Thymus (tissue), 11 donors: Measurements from ENCODE around the gene PPA1. TPM values are rescaled to one million over a fixed set of nuclear protein-coding genes. Genes with fewer than 3 reads are reported as not detected.
"Not testable (repeated sequence)": the region's sequence is repeated elsewhere in the genome, so short reads cannot be mapped to it uniquely, and the experiment has no call there.

Source experiments
- DNase-seq, 9 donors: peaks; one replicate each; pipeline ENCODE4 v3.0.0-alpha.2; 2013; ENCODE audit warnings: low spot score in 9 of 9, low read depth in 6 of 9, missing footprints in 1 of 9
- H3K27ac ChIP-seq, 2 donors: one replicate each; pipeline ENCODE4 v1.5.1; 2013; ENCODE audit warnings: control low read depth in 1 of 2, low read depth in 1 of 2, low read length in 1 of 2, mild to moderate bottlenecking in 1 of 2, moderate library complexity in 1 of 2
- H3K27me3 ChIP-seq, 2 donors: one replicate each; pipeline ENCODE4 v1.5.1; 2013; ENCODE audit warnings: low read length in 1 of 2; ENCODE audit not compliant: control insufficient read depth in 2 of 2, insufficient read depth in 1 of 2
- H3K36me3 ChIP-seq, 2 donors: one replicate each; pipeline ENCODE4 v1.5.1; 2013; ENCODE audit warnings: low read length in 1 of 2, mild to moderate bottlenecking in 1 of 2, moderate library complexity in 1 of 2; ENCODE audit not compliant: control insufficient read depth in 2 of 2, insufficient read depth in 2 of 2
- H3K4me1 ChIP-seq, 2 donors: one replicate each; pipeline ENCODE4 v1.5.1; 2013; ENCODE audit warnings: low read length in 2 of 2; ENCODE audit not compliant: control insufficient read depth in 2 of 2, insufficient read depth in 2 of 2
- H3K4me3 ChIP-seq, 2 donors: one replicate each; pipeline ENCODE4 v1.5.1; 2013; ENCODE audit warnings: low read length in 2 of 2, control low read depth in 1 of 2, mild to moderate bottlenecking in 1 of 2
- H3K9me3 ChIP-seq, 2 donors: one replicate each; pipeline ENCODE4 v1.5.1; 2013; ENCODE audit warnings: low read length in 1 of 2, mild to moderate bottlenecking in 1 of 2; ENCODE audit not compliant: control insufficient read depth in 2 of 2, insufficient read depth in 1 of 2
- WGBS: extraction: QIAGEN DNeasy Blood & Tissue Kit; methylation state at CpG from one replicate; pipeline ENCODE4 v1.1.7; 2013; 5-methylcytosine and 5-hydroxymethylcytosine counted together
- polyA plus RNA-seq: library from polyadenylated mRNA; stranded (reverse); fragments of 200-250 nt; gene quantifications from one replicate; pipeline ENCODE4 v1.2.3, GENCODE V29; 2013
- total RNA-seq: library from RNA; stranded (reverse); fragments of 120-200 nt; gene quantifications from one replicate; pipeline ENCODE4 v1.2.4, GENCODE V29; 2013
- donor health status: healthy.

Gene PPA1
- total and polyA plus RNA-seq, 2 donors: 150 to 199 TPM

GRCh38 chr10:70228491-70228890 lies 4.7 kb downstream of the PPA1 start:
- Histone ChIP-seq H3K27me3 (no peaks in the 10 kb centered on the region), H3K4me3 (no peak overlapping the region), H3K9me3 (no peaks in the 10 kb centered on the region), H3K4me1 (peaks cover 6 to 8% of the 10 kb centered on the region in 2 donors), H3K27ac (no peak overlapping the region), H3K36me3 (peaks cover 0 to 10% of the 10 kb centered on the region in 2 donors)
- WGBS: 97% methylated on average over 1 of the region's 1 CpG
- no peak for DNase-seq

- WGBS: 96% methylated on average over 3 of the region's 3 CpGs
- H3K36me3 ChIP-seq: peaks cover 0 to 10% of the 10 kb centered on the region in 2 donors
- H3K4me3 ChIP-seq: no peak overlapping the region
- H3K9me3 ChIP-seq: no peaks in the 10 kb centered on the region
- H3K27ac ChIP-seq: no peak overlapping the region
- DNase-seq: no peak
- no peaks in the 10 kb centered on the region for H3K27me3 ChIP-seq
- H3K4me1 ChIP-seq: peaks cover 6 to 7% of the 10 kb centered on the region in 2 donors
These were observed 5.5 kb downstream of the PPA1 start for GRCh38 chr10:70227548-70228320.

GRCh38 chr10:70223728-70224127 lies 9.5 kb downstream of the PPA1 start:
- no peaks in the 10 kb centered on the region for H3K4me1 ChIP-seq
- H3K36me3 ChIP-seq: peaks cover 0 to 7% of the 10 kb centered on the region in 2 donors
- no peaks in the 10 kb centered on the region for H3K27me3 ChIP-seq
- WGBS: 99% methylated on average over 2 of the region's 2 CpGs
- no peaks in the 10 kb centered on the region for H3K9me3 ChIP-seq
- no peak overlapping the region for H3K27ac ChIP-seq
- H3K4me3 ChIP-seq: no peak overlapping the region
- no peak for DNase-seq

- not testable (repeated sequence) for H3K9me3 ChIP-seq, DNase-seq, H3K4me3 ChIP-seq, H3K27ac ChIP-seq, H3K4me1 ChIP-seq, H3K27me3 ChIP-seq, H3K36me3 ChIP-seq
- 93% methylated on average over 9 of the region's 9 CpGs for WGBS
These were observed 10.3 kb downstream of the PPA1 start for GRCh38 chr10:70222811-70223447.

GRCh38 chr10:70222340-70222794 lies 10.9 kb downstream of the PPA1 start:
- DNase-seq: no peak
- Histone ChIP-seq H3K4me3 (no peak overlapping the region), H3K9me3 (no peaks in the 10 kb centered on the region), H3K27me3 (no peaks in the 10 kb centered on the region), H3K36me3 (peaks cover 0 to 6% of the 10 kb centered on the region in 2 donors), H3K27ac (no peak overlapping the region), H3K4me1 (no peaks in the 10 kb centered on the region)
- WGBS: 95% methylated on average over 3 of the region's 3 CpGs

- WGBS: 65% methylated on average over 1 of the region's 1 CpG
- Histone ChIP-seq H3K9me3 (no peaks in the 10 kb centered on the region), H3K4me3 (no peak overlapping the region), H3K27me3 (no peaks in the 10 kb centered on the region), H3K36me3 (peaks cover 3 to 10% of the 10 kb centered on the region in 2 donors), H3K4me1 (no peaks in the 10 kb centered on the region), H3K27ac (no peak overlapping the region)
- no peak for DNase-seq
These were observed 12.2 kb downstream of the PPA1 start for GRCh38 chr10:70221030-70221429.

- peaks cover 4 to 57% of the 10 kb centered on the region in 2 donors for H3K36me3 ChIP-seq
These were observed 20.4 kb downstream of the PPA1 start for GRCh38 chr10:70212879-70213278.

GRCh38 chr10:70212277-70212676 lies 21.0 kb downstream of the PPA1 start:
- Histone ChIP-seq H3K36me3 (peaks cover 5 to 62% of the 10 kb centered on the region in 2 donors), H3K9me3 (no peaks in the 10 kb centered on the region), H3K27me3 (no peaks in the 10 kb centered on the region), H3K27ac (no peak overlapping the region), H3K4me1 (no peaks in the 10 kb centered on the region), H3K4me3 (no peak overlapping the region)
- DNase-seq: no peak

More at GRCh38 chr10:70212879-70213278, 20.4 kb downstream of the PPA1 start:
- no peaks in the 10 kb centered on the region for H3K9me3 ChIP-seq
- DNase-seq: no peak
- no peak overlapping the region for H3K27ac ChIP-seq
- H3K27me3 ChIP-seq: no peaks in the 10 kb centered on the region
- H3K4me3 ChIP-seq: no peak overlapping the region
- H3K4me1 ChIP-seq: no peaks in the 10 kb centered on the region
- WGBS: 96% methylated on average over 1 of the region's 1 CpG

GRCh38 chr10:70206762-70207161 lies 26.5 kb downstream of the PPA1 start:
- DNase-seq: no peak
- Histone ChIP-seq H3K36me3 (peaks cover 15 to 59% of the 10 kb centered on the region in 2 donors), H3K4me3 (no peak overlapping the region), H3K4me1 (no peaks in the 10 kb centered on the region), H3K27ac (no peak overlapping the region), H3K27me3 (no peaks in the 10 kb centered on the region), H3K9me3 (no peaks in the 10 kb centered on the region)
- WGBS: 91% methylated on average over 5 of the region's 5 CpGs
